IMR-90 (cell line): ENCODE results near the gene PON2. TPM values are rescaled to one million over a fixed set of nuclear protein-coding genes. Genes with fewer than 3 reads are reported as not detected.

Experiments used
- ATAC-seq: fragments of 200-7000 bp; cut with Tn5 transposase; 2 replicates; pipeline ENCODE4 v1.9.1; 2020; ENCODE audit warnings: low read depth, mild to moderate bottlenecking, moderate library complexity
- BruUV-seq: library from RNA; stranded (reverse); fragments of 400-500 nt; replicated peaks from 2 replicates; lab custom pipeline; 2021; lab: Mats Ljungman, UMichigan
- CTCF ChIA-PET: fragments of 300-600 bp; formaldehyde crosslinking; extraction: SDS; loops from one replicate; lab custom pipeline; 2021; ENCODE audit warnings: antibody characterized with exemption; lab: Yijun Ruan, JAX
- POLR2A ChIA-PET: fragments of 300-600 bp; sonication (Branson Sonifier 250); formaldehyde crosslinking; loops from one replicate; lab custom pipeline; 2022; ENCODE audit warnings: antibody characterized with exemption; ENCODE audit not compliant: unreplicated experiment; lab: Charles Lee
- DNase-seq: peaks from one replicate; pipeline ENCODE4 v3.0.0; 2013
- H2AFZ ChIP-seq: replicated peaks from 2 replicates; pipeline ENCODE3; 2013; ENCODE audit warnings: low read length, mild to moderate bottlenecking; ENCODE audit not compliant: poor library complexity
- H2AK5ac ChIP-seq: 2 replicates; pipeline ENCODE4 v1.6.1; 2013; ENCODE audit warnings: low read depth, low read length, inconsistent platforms
- H2AK9ac ChIP-seq: replicated peaks from 2 replicates; pipeline ENCODE3; 2013; ENCODE audit warnings: mild to moderate bottlenecking, low read depth, low read length, moderate library complexity; ENCODE audit not compliant: poor library complexity
- H2BK120ac ChIP-seq: 2 replicates; pipeline ENCODE4 v1.6.1; 2013; ENCODE audit warnings: low read depth, low read length, inconsistent platforms
- H2BK15ac ChIP-seq: 3 replicates; pipeline ENCODE4 v1.6.1; 2013; ENCODE audit warnings: low read depth, low read length, inconsistent platforms
- H2BK20ac ChIP-seq: 2 replicates; pipeline ENCODE4 v1.6.1; 2013; ENCODE audit warnings: low read depth, mild to moderate bottlenecking, inconsistent platforms, low read length, moderate library complexity
- H2BK5ac ChIP-seq: 2 replicates; pipeline ENCODE4 v1.6.1; 2013; ENCODE audit warnings: mild to moderate bottlenecking, low read depth, low read length, inconsistent platforms; ENCODE audit not compliant: poor library complexity, severe bottlenecking
- H3K14ac ChIP-seq: replicated peaks from 2 replicates; pipeline ENCODE4 v1.6.1; 2013; ENCODE audit warnings: low read depth, low read length, inconsistent platforms
- H3K18ac ChIP-seq: 2 replicates; pipeline ENCODE4 v1.6.1; 2013; ENCODE audit warnings: low read depth, low read length, control low read depth
- H3K23ac ChIP-seq: 2 replicates; pipeline ENCODE4 v1.6.1; 2013; ENCODE audit warnings: low read depth, low read length, inconsistent platforms
- H3K27ac ChIP-seq: 2 replicates; pipeline ENCODE4 v1.5.1; 2013; ENCODE audit warnings: mild to moderate bottlenecking, control low read depth, low read length; ENCODE audit not compliant: insufficient read depth
- H3K27me3 ChIP-seq: 2 replicates; pipeline ENCODE4 v1.6.1; 2013; ENCODE audit warnings: low read length; ENCODE audit not compliant: control insufficient read depth, insufficient read depth
- H3K36me3 ChIP-seq: 2 replicates; pipeline ENCODE4 v1.6.1; 2013; ENCODE audit warnings: low read length, mixed read lengths; ENCODE audit not compliant: control insufficient read depth, insufficient read depth
- H3K4ac ChIP-seq: 2 replicates; pipeline ENCODE4 v1.6.1; 2013; ENCODE audit warnings: low read depth, low read length, inconsistent platforms
- H3K4me1 ChIP-seq: 2 replicates; pipeline ENCODE4 v1.6.1; 2013; ENCODE audit warnings: low read length, mixed read lengths; ENCODE audit not compliant: control insufficient read depth, insufficient read depth
- H3K4me2 ChIP-seq: 2 replicates; pipeline ENCODE4 v1.6.1; 2013; ENCODE audit warnings: low read depth, mild to moderate bottlenecking, control low read depth, low read length, moderate library complexity
- H3K4me3 ChIP-seq: 2 replicates; pipeline ENCODE4 v1.5.1; 2013; ENCODE audit warnings: low read depth, mild to moderate bottlenecking, control low read depth, low read length, moderate library complexity; ENCODE audit not compliant: insufficient read depth
- H3K56ac ChIP-seq: 2 replicates; pipeline ENCODE4 v1.6.1; 2013; ENCODE audit warnings: low read length, inconsistent platforms; ENCODE audit not compliant: insufficient read depth; ENCODE audit errors: extremely low read depth
- H3K79me1 ChIP-seq, 2 experiments: 2 replicates each; pipeline ENCODE4 v1.6.1; 2013; ENCODE audit warnings: low read length in 2 of 2, inconsistent platforms in 1 of 2, low read depth in 1 of 2
- H3K9ac ChIP-seq: 2 replicates; pipeline ENCODE4 v1.6.1; 2013; ENCODE audit warnings: low read depth, low read length, control low read depth
- H3K9me1 ChIP-seq: 2 replicates; pipeline ENCODE4 v1.6.1; 2013; ENCODE audit warnings: low read length, inconsistent platforms; ENCODE audit not compliant: insufficient read depth
- H3K9me3 ChIP-seq: 2 replicates; pipeline ENCODE4 v1.6.1; 2013; ENCODE audit warnings: low read length; ENCODE audit not compliant: control insufficient read depth, insufficient read depth
- H4K20me1 ChIP-seq: 2 replicates; pipeline ENCODE4 v1.6.1; 2013; ENCODE audit warnings: low read length, inconsistent platforms; ENCODE audit not compliant: insufficient read depth
- H4K5ac ChIP-seq: 2 replicates; pipeline ENCODE4 v1.6.1; 2013; ENCODE audit warnings: mild to moderate bottlenecking, low read depth, low read length, control low read depth
- H4K8ac ChIP-seq, 2 experiments: 2 replicates each; pipeline ENCODE4 v1.6.1; 2013; ENCODE audit warnings: low read depth in 2 of 2, low read length in 2 of 2, control low read depth in 1 of 2, inconsistent platforms in 1 of 2
- H4K91ac ChIP-seq: 2 replicates; pipeline ENCODE4 v1.6.1; 2013; ENCODE audit warnings: low read depth, low read length, inconsistent platforms; ENCODE audit not compliant: insufficient read depth
- RAD21 ChIP-seq: IDR thresholded peaks from 2 replicates; pipeline ENCODE4 v1.6.1; 2012; ENCODE audit warnings: low read length, improper control_type of control experiment
- WGBS, 2 experiments: methylation state at CpG; one replicate each; pipeline versions ENCODE4 v1.1.5 to v1.1.7; 2013; ENCODE audit warnings: missing lambda C conversion rate in 2 of 2; ENCODE audit not compliant: insufficient read length in 1 of 2; ENCODE audit errors: extremely low coverage in 2 of 2; 5-methylcytosine and 5-hydroxymethylcytosine counted together
- dilution Hi-C: fragments of 300-500 bp; cut with HindIII; formaldehyde crosslinking; loops from one replicate; pipeline ENCODE4 v1.14.3; 2018; ENCODE audit warnings: low sequenced_read_pairs; ENCODE audit not compliant: unreplicated experiment
- in situ Hi-C: fragments of 300-500 bp; cut with MboI; formaldehyde crosslinking; loops from 3 replicates; pipeline ENCODE4 v1.14.3; 2019; ENCODE audit warnings: low sequenced_read_pairs, inconsistent platforms, mixed read lengths
- intact Hi-C: fragments of 100-400 bp; cut with micrococcal nuclease; formaldehyde crosslinking; loops from 2 replicates; pipeline ENCODE4 v1.10.0; 2022
- polyA plus RNA-seq, 3 experiments: library from polyadenylated mRNA; depleted of rRNA; stranded (reverse); fragments of >200 nt; gene quantifications; 2 replicates each; pipeline ENCODE4 v1.2.3, GENCODE V29; 2012; ENCODE audit warnings: low replicate concordance in 1 of 3
- total RNA-seq: library from RNA; depleted of rRNA; stranded (reverse); fragments of >200 nt; gene quantifications from 2 replicates; pipeline ENCODE4 v1.2.3, GENCODE V29; 2012

Gene PON2
- total and polyA plus RNA-seq, 2 of the 4 experiments (the other 2 are of a cell fraction) = 36.2 to 65.7 TPM

DNA sequence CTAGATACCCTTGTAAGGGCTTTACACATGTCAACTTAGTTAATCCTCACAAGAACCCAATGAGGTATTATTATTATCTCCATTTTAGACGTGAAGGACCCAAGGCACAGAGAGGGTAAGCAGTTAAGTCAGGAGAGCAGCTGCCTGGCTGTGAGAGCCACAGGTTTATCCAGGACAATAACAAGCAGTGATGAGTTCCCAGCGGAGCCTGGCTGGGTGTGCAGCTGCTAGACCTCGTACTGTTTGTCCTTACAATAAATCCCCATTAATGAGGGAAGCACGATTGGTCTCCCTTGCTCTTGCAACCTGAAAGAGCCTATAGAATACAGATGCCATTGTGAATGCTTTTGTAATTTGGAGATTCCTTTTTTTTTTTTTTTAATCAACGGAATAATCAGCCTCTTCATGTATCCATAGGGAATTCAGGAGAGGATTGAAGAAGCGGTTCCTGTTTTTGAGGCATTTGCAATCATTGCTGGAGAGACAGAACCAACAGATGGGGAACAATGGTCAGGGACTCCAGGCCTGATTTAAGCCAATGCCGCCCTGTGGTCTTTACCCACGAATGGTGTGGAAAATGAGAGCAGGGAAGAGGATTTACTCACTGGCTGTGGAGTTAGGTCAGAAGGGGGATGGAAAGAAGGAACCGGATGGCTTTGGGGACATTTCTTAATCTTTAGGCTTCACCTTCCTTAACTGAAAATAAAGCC, 38.6 kb upstream of the PON2 start:
- 100% methylated on average over 1 of the region's 9 CpGs; no CpG with 5 or more reads in 1 of the 2 experiments for WGBS, 2 experiments
- no peak overlapping the region for H2AFZ ChIP-seq
- no peak overlapping the region for H4K91ac ChIP-seq
- H4K8ac ChIP-seq = no peak overlapping the region
- H3K27ac ChIP-seq = no peak overlapping the region
- no peak overlapping the region for H2BK120ac ChIP-seq
- H3K4me1 ChIP-seq = no peaks in the 10 kb centered on the region
- no peak overlapping the region for H2AK9ac ChIP-seq
- no peaks in the 10 kb centered on the region for H3K9me3 ChIP-seq
- no peak for ATAC-seq
- H3K27me3 ChIP-seq = peaks cover 17% of the 10 kb centered on the region
- no peak overlapping the region for H3K4ac ChIP-seq
- no peak overlapping the region for H3K4me2 ChIP-seq
- H3K56ac ChIP-seq = no peak overlapping the region
- no peak overlapping the region for H2BK5ac ChIP-seq
- in situ Hi-C loops = loop anchor here (10.0 kb wide), 2 partner anchors 279 to 1019 kb away; no protein-coding TSS in a partner anchor
- H3K9me1 ChIP-seq = no peaks in the 10 kb centered on the region
- no peak for TF ChIP-seq RAD21
- H4K5ac ChIP-seq = no peak overlapping the region
- H3K9ac ChIP-seq = no peak overlapping the region
- POLR2A ChIA-PET = no interaction called here
- no TSS peak for BruUV-seq
- H3K79me1 ChIP-seq = no peaks in the 10 kb centered on the region
- H2BK15ac ChIP-seq = no peak overlapping the region
- no peak overlapping the region for H3K23ac ChIP-seq
- intact Hi-C loops = no loop called here
- no peak overlapping the region for H3K14ac ChIP-seq
- dilution Hi-C loops = no loop called here
- no peak overlapping the region for H3K18ac ChIP-seq
- no peak for DNase-seq
- H2AK5ac ChIP-seq = no peak overlapping the region
- CTCF ChIA-PET = no interaction called here
- no peak overlapping the region for H2BK20ac ChIP-seq
- H4K20me1 ChIP-seq = no peaks in the 10 kb centered on the region
- no peak overlapping the region for H3K4me3 ChIP-seq
- H3K36me3 ChIP-seq = no peaks in the 10 kb centered on the region
